DOHH2 (cell line): ENCODE measurements around the gene TMEM229B.

Experiments
- H3F3A ChIP-seq: fragments of 200-600 bp; sonication (generic), shearing (Covaris generic); 2 replicates; pipeline ENCODE4 v1.6.0; 2016; ENCODE audit warnings: antibody characterized with exemption, mild to moderate bottlenecking; ENCODE audit not compliant: control insufficient read depth, insufficient read depth
- H3K27ac ChIP-seq: fragments of 200-600 bp; sonication (generic); 2 replicates; pipeline ENCODE4 v1.5.1; 2014; ENCODE audit warnings: low read depth, mild to moderate bottlenecking, low read length, moderate library complexity
- H3K27me3 ChIP-seq: fragments of 200-600 bp; sonication (generic); 2 replicates; pipeline ENCODE4 v1.6.1; 2014; ENCODE audit warnings: mild to moderate bottlenecking, low read length, mixed read lengths; ENCODE audit not compliant: control insufficient read depth
- H3K36me3 ChIP-seq: fragments of 200-600 bp; sonication (generic); 2 replicates; pipeline ENCODE4 v1.6.1; 2014; ENCODE audit warnings: mild to moderate bottlenecking, low read length, moderate library complexity, mixed read lengths; ENCODE audit not compliant: control insufficient read depth
- H3K4me1 ChIP-seq: fragments of 200-600 bp; sonication (generic); 2 replicates; pipeline ENCODE4 v1.6.1; 2014; ENCODE audit warnings: mild to moderate bottlenecking, low read length, mixed read lengths; ENCODE audit not compliant: control insufficient read depth
- H3K4me2 ChIP-seq: fragments of 200-600 bp; sonication (generic); 2 replicates; pipeline ENCODE4 v1.6.0; 2014; ENCODE audit warnings: mild to moderate bottlenecking, low read length, moderate library complexity
- H3K4me3 ChIP-seq: fragments of 200-600 bp; sonication (generic); 2 replicates; pipeline ENCODE4 v1.5.1; 2014; ENCODE audit warnings: mild to moderate bottlenecking, low read length, mixed read lengths
- H3K79me2 ChIP-seq: fragments of 200-600 bp; sonication (generic); 2 replicates; pipeline ENCODE4 v1.6.1; 2014; ENCODE audit warnings: mild to moderate bottlenecking, low read length, mixed read lengths; ENCODE audit not compliant: control insufficient read depth
- H3K9me2 ChIP-seq: fragments of 200-600 bp; sonication (generic); replicated peaks from 2 replicates; pipeline ENCODE4 v1.6.1; 2014; ENCODE audit warnings: mild to moderate bottlenecking, low read length, mixed read lengths; ENCODE audit not compliant: control insufficient read depth
- H3K9me3 ChIP-seq: fragments of 200-600 bp; sonication (generic); 2 replicates; pipeline ENCODE4 v1.6.1; 2014; ENCODE audit warnings: antibody characterized with exemption, low read length, mixed read lengths; ENCODE audit not compliant: control insufficient read depth, insufficient read depth
- H4K20me1 ChIP-seq: fragments of 200-600 bp; sonication (generic); 2 replicates; pipeline ENCODE4 v1.6.0; 2014; ENCODE audit warnings: low read depth, mild to moderate bottlenecking, antibody characterized with exemption, low read length, moderate library complexity; ENCODE audit not compliant: control insufficient read depth, insufficient read depth
- EZH2phosphoT487 ChIP-seq: fragments of 200-600 bp; sonication (generic); IDR thresholded peaks from 2 replicates; pipeline ENCODE4 v1.6.1; 2017; ENCODE audit warnings: borderline replicate concordance, mild to moderate bottlenecking, antibody characterized with exemption, low read length, moderate library complexity, mixed read lengths
- TF ChIP-seq, protein P1 (sequence below): fragments of 200-600 bp; sonication (generic); IDR thresholded peaks from one replicate; pipeline ENCODE4 v1.5.1; 2014; ENCODE audit warnings: antibody characterized with exemption, mild to moderate bottlenecking, low read depth, low read length; ENCODE audit not compliant: poor library complexity, severe bottlenecking

TMEM229B gene

DNA sequence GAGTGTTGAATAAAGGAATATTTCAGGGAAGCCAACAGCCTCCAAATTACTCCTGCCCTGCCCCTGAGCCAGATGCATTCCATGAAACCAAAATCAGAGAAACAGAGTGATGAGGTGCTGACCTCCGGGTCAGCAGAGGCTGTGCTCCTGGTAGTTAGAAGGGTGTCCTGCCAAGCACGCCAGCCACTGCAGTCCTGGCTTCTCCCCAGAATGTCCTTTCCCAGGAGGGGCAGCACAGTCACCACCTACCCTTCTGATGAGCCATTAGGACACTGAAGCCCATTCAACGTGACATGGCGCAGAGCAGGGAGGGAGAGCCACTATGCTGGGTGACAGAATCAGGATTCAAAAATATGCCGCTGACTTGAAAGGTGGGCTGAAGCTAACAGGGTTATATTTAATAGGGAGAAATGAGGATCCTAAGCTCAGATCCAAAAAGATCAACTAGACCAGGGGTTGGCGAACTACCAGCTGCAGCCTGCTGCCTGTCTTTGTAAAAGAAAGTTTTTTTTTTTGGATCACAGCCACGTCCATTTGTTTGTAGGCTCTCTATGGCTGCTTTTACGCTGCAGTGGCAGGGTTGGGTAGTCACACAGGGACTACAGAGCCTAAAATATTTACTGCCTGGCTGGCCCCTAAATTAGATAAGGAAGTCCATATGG lies 42.0 kb downstream of the TMEM229B start:
- no peak overlapping the region for H3K4me2 ChIP-seq
- peaks cover 8% of the 10 kb centered on the region; the same call in 1 of the 2 replicates for H3K27me3 ChIP-seq
- no peaks in the 10 kb centered on the region for H3F3A ChIP-seq
- TF ChIP-seq EZH2phosphoT487: no peak
- TF ChIP-seq, protein P1, sequence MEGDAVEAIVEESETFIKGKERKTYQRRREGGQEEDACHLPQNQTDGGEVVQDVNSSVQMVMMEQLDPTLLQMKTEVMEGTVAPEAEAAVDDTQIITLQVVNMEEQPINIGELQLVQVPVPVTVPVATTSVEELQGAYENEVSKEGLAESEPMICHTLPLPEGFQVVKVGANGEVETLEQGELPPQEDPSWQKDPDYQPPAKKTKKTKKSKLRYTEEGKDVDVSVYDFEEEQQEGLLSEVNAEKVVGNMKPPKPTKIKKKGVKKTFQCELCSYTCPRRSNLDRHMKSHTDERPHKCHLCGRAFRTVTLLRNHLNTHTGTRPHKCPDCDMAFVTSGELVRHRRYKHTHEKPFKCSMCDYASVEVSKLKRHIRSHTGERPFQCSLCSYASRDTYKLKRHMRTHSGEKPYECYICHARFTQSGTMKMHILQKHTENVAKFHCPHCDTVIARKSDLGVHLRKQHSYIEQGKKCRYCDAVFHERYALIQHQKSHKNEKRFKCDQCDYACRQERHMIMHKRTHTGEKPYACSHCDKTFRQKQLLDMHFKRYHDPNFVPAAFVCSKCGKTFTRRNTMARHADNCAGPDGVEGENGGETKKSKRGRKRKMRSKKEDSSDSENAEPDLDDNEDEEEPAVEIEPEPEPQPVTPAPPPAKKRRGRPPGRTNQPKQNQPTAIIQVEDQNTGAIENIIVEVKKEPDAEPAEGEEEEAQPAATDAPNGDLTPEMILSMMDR: no peak
- H3K4me3 ChIP-seq: no peak overlapping the region
- no peaks in the 10 kb centered on the region for H3K36me3 ChIP-seq
- H3K79me2 ChIP-seq: no peaks in the 10 kb centered on the region
- no peaks in the 10 kb centered on the region for H3K9me3 ChIP-seq
- H4K20me1 ChIP-seq: no peaks in the 10 kb centered on the region
- no peaks in the 10 kb centered on the region for H3K4me1 ChIP-seq
- no peaks in the 10 kb centered on the region for H3K9me2 ChIP-seq
- H3K27ac ChIP-seq: no peak overlapping the region

- peaks cover 8% of the 10 kb centered on the region; the same call in 1 of the 2 replicates for H3K27me3 ChIP-seq
- no peaks in the 10 kb centered on the region for H3K9me2 ChIP-seq
- H3K27ac ChIP-seq: no peak overlapping the region
- no peaks in the 10 kb centered on the region for H3K79me2 ChIP-seq
- H3K4me3 ChIP-seq: no peak overlapping the region
- no peaks in the 10 kb centered on the region for H3K4me1 ChIP-seq
- H3F3A ChIP-seq: no peaks in the 10 kb centered on the region
- H3K36me3 ChIP-seq: no peaks in the 10 kb centered on the region
- no peak overlapping the region for H3K4me2 ChIP-seq
- no peaks in the 10 kb centered on the region for H3K9me3 ChIP-seq
- TF ChIP-seq, protein P1: no peak
- TF ChIP-seq EZH2phosphoT487: no peak
- no peaks in the 10 kb centered on the region for H4K20me1 ChIP-seq
Observed at GRCh38 chr14:67444395-67444794, 44.1 kb downstream of the TMEM229B start.

DNA sequence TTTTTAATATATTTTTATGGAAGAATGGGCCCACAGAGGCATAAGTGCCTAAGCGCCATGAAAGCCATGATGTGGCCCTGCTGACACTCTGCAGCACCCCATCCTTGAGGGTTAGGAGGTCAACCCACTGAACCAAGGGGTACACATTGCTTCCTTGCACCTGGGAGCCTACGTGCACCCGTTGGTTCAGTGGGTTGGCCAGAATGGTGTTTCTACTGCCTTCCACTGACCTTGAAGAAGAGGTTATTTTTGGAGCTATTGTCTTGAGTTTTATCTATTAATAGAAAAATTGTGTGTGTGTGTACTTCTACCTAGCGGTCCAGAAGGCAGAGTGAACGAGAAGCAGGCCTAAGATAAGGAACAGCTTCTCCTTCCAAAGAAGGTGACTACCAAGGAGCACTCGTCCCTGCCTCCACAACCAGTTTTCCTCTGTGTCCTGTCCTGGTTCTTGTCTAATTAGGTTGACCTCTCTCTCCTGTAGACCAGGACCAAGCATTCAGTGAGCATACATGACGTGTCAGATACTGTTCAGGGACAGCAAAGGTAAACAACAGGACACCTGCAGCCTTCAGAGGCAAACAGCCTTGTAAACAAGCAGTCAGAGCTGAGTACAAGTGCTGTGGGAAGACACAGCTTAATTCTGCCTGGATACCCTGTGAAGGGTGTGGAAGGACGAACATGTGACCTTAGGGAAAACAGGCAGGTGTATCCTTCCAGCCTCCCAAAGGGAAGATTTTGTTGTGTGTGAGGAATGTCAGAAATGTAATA lies 46.2 kb downstream of the TMEM229B start:
- Histone ChIP-seq H3K79me2 (no peaks in the 10 kb centered on the region), H3K27me3 (peaks cover 8% of the 10 kb centered on the region), H3K4me3 (no peak overlapping the region), H3K36me3 (no peaks in the 10 kb centered on the region), H3K9me3 (no peaks in the 10 kb centered on the region), H3F3A (no peaks in the 10 kb centered on the region), H3K4me2 (no peak overlapping the region), H3K4me1 (no peaks in the 10 kb centered on the region), H3K9me2 (no peaks in the 10 kb centered on the region), H4K20me1 (no peaks in the 10 kb centered on the region), H3K27ac (no peak overlapping the region)
- TF ChIP-seq, protein P1: no peak
- TF ChIP-seq EZH2phosphoT487: no peak
